Lower leg skin (tissue), 4 donors: Measurements from ENCODE around the gene GPR25. TPM values are rescaled to one million over a fixed set of nuclear protein-coding genes. Genes with fewer than 3 reads are reported as not detected.

ENCODE experiments used
- DNase-seq, 2 donors: peaks; one replicate each; pipeline ENCODE4 v3.0.0-alpha.2; 2019; ENCODE audit warnings: low spot score in 2 of 2
- H3K4me3 ChIP-seq: fragments of 200-600 bp; sonication (generic); 2 replicates; pipeline ENCODE4 v1.5.1; 2017; ENCODE audit warnings: mild to moderate bottlenecking, low read depth; ENCODE audit not compliant: poor library complexity, severe bottlenecking
- CTCF ChIP-seq, 3 donors: fragments of 450-650 bp; IDR thresholded peaks; one replicate each; pipeline ENCODE4 v1.5.1; 2016; ENCODE audit warnings: antibody characterized with exemption in 3 of 3, mild to moderate bottlenecking in 3 of 3, moderate library complexity in 2 of 3
- POLR2A ChIP-seq, 2 donors: fragments of 450-650 bp; IDR thresholded peaks; one replicate each; pipeline ENCODE4 v1.6.1; 2016 to 2017; ENCODE audit warnings: antibody characterized with exemption in 2 of 2, mild to moderate bottlenecking in 1 of 2, moderate library complexity in 1 of 2
- WGBS, 2 donors: methylation state at CpG; one replicate each; pipeline ENCODE4 v1.1.5; 2018; 5-methylcytosine and 5-hydroxymethylcytosine counted together
- intact Hi-C: fragments of 100-400 bp; cut with DNase I; formaldehyde crosslinking; loops from one replicate; pipeline ENCODE4 v1.15.0; 2023; ENCODE audit warnings: low total_unique reads
- total RNA-seq, 4 donors: library from RNA; depleted of rRNA; stranded (reverse); fragments of >200 nt; gene quantifications; one replicate each; pipeline ENCODE4 v1.1.0, GENCODE V29; 2016

Gene GPR25
- total RNA-seq, 4 donors from 2014 or later, result not detected

- 54 to 55% methylated on average over 9 of the region's 9 CpGs for WGBS, 2 donors
- TF ChIP-seq CTCF (IDR thresholded peaks at IDR 0.05) (no peak), POLR2A (IDR thresholded peaks at IDR 0.05) (no peak)
- peak overlapping the region; percentile 29 for H3K4me3 ChIP-seq
- intact Hi-C loops, result loop anchor here (10.0 kb wide), 1 partner anchor 149 kb away; no protein-coding TSS in a partner anchor
- DNase-seq, result no peak
Observed at GRCh38 chr1:200895801-200896530, 23.2 kb downstream of the GPR25 start.

DNA sequence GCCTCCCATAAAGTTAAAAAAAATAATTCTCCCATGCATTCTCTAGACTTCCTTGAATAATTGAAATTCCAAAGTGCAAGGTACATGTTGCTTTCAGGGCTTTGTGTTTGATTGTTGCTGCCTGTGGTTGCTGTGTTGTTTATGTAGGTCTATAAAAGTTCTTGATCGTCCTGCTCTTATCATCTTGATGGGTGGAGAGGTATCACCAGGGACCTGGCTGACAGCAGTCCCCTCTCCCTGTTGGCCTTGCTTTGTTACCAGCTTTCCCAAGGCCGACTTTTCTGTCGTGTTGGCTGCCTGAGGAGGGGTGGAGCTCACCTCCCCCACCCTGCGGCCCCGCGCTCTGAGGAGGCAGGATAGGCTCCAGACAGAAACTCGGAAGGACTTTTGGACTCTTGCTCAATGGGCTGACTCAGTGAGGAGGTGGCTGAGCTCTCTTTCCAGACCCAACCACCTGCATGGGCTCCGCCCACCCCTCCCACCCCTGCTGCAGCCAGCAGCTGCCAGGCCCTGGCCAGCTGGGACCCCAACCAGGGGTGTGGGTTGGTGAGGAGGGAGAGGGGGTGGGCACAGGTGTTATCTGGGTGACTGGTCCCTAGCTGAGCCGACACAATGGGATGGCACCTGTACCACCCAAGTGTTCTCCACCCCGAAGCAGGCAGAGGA, 23.9 kb downstream of the GPR25 start:
- DNase-seq, result no peak
- WGBS, 2 donors, result 47 to 51% methylated on average over 9 to 10 of the region's 10 CpGs
- no peak for TF ChIP-seq CTCF (IDR thresholded peaks at IDR 0.05)
- TF ChIP-seq POLR2A (IDR thresholded peaks at IDR 0.05), result no peak
- no peak overlapping the region for H3K4me3 ChIP-seq
- intact Hi-C loops, result loop anchor here (10.0 kb wide), 1 partner anchor 148 kb away; no protein-coding TSS in a partner anchor

DNA sequence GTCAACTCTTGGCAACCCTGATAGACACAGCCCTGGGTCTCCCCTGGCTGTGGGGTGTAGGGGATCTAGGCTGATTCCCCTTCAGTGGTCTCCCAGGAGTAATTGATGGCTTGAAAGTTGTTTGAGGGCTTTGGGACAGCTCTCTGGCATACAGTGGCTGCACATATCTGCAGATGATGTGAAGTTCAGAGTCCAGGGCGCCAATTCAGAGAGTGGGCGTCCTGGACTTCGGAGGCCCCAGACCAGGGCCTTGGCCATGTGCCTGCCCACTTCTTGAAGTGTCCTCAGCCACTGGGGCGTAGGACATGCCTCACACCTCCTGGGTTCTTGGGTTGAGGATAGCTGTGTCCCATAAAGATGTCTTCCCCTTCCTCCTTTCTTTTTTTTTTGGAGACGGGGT, 24.5 kb downstream of the GPR25 start:
- no peak overlapping the region for H3K4me3 ChIP-seq
- 80 to 81% methylated on average over 5 of the region's 5 CpGs for WGBS, 2 donors
- TF ChIP-seq POLR2A (IDR thresholded peaks at IDR 0.05) (no peak), CTCF (IDR thresholded peaks at IDR 0.05) (no peak)
- DNase-seq, result no peak
- intact Hi-C loops, result loop anchor here (10.0 kb wide), 1 partner anchor 148 kb away; no protein-coding TSS in a partner anchor

- no peak for TF ChIP-seq CTCF (IDR thresholded peaks at IDR 0.05)
- TF ChIP-seq POLR2A (IDR thresholded peaks at IDR 0.05), result no peak
- intact Hi-C loops, result loop anchor here (10.0 kb wide), 1 partner anchor 146 kb away; no protein-coding TSS in a partner anchor
- WGBS, 2 donors, result 48 to 53% methylated on average over 3 of the region's 3 CpGs
- no peak for DNase-seq
- no peak overlapping the region for H3K4me3 ChIP-seq
Observed at GRCh38 chr1:200899015-200899386, 26.2 kb downstream of the GPR25 start.

- 89 to 92% methylated on average over 9 to 10 of the region's 10 CpGs for WGBS, 2 donors
- intact Hi-C loops, result loop anchor here (10.0 kb wide), 1 partner anchor 145 kb away; no protein-coding TSS in a partner anchor
- TF ChIP-seq CTCF (IDR thresholded peaks at IDR 0.05) (no peak), POLR2A (IDR thresholded peaks at IDR 0.05) (no peak)
- H3K4me3 ChIP-seq, result no peak overlapping the region
- DNase-seq, result no peak
Observed at GRCh38 chr1:200899451-200899915, 26.7 kb downstream of the GPR25 start.
